ENCODE data around the gene MEP1B.

The MEP1B gene

DNA sequence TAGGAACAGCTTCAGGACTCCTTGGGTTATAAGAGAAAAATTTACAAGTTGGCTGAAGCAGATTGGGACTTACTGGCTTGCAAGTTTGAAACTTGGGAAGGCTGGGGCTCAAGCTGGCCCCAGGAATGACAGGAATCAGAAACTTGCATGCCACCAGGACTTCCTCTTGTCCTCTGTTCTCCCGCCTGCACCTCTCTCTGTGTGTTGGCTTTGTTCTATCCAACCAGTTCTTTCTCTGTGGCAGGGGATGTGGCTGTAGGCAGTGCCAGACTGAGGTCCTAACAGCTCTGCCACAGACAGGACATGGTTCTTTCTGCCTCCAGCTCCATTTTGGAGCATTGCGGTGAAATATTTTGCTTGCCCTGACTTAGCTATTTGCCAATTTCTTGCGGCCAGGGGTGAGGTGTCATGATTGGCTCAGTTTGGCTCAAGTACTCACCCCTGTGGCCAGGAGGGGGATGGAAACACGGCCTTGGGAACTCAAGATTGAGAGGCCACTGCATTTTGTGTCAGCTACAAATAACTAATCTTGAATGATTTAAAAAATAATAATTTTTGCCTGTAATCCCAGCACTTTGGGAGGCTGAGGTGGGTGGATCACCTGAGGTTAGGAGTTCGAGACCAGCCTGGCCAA lies 48.9 kb downstream of the MEP1B start:
- H3K4me3 ChIP-seq (ENCODE audit: low read depth, low read length): no peak overlapping the region
- TF ChIP-seq, protein P1, sequence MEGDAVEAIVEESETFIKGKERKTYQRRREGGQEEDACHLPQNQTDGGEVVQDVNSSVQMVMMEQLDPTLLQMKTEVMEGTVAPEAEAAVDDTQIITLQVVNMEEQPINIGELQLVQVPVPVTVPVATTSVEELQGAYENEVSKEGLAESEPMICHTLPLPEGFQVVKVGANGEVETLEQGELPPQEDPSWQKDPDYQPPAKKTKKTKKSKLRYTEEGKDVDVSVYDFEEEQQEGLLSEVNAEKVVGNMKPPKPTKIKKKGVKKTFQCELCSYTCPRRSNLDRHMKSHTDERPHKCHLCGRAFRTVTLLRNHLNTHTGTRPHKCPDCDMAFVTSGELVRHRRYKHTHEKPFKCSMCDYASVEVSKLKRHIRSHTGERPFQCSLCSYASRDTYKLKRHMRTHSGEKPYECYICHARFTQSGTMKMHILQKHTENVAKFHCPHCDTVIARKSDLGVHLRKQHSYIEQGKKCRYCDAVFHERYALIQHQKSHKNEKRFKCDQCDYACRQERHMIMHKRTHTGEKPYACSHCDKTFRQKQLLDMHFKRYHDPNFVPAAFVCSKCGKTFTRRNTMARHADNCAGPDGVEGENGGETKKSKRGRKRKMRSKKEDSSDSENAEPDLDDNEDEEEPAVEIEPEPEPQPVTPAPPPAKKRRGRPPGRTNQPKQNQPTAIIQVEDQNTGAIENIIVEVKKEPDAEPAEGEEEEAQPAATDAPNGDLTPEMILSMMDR (IDR thresholded peaks at IDR 0.05; ENCODE audit: control insufficient read depth, extremely low read depth, insufficient read depth): 0 out of 2 replicates have a peak, but pooled peaks have one; percentile 13
- no peak for DNase-seq (ENCODE audit: low read depth)

DNA sequence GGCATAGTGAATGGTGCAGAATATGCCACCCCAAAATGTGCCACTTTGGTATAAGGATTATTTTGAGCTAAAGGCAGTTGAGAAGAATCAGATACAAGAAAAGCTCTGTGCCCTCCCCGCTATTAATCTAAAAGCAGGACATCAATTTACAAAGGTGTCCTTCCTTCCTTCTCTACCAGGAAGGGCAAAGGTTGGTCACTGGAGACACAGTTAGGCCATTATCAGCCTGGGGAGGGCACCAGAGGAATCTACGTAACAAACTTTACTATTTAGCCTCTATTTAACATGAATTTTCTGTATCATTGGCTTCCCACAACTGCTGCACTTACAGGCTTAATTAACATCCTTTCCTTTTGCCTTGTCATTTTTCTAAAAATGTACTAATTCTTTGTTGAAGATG lies 52.6 kb downstream of the MEP1B start:
- no peak overlapping the region for H3K4me3 ChIP-seq (ENCODE audit: low read depth, low read length)
- TF ChIP-seq, protein P1 (IDR thresholded peaks at IDR 0.05; ENCODE audit: control insufficient read depth, extremely low read depth, insufficient read depth): no peak
- DNase-seq (ENCODE audit: low read depth): no peak

DNA sequence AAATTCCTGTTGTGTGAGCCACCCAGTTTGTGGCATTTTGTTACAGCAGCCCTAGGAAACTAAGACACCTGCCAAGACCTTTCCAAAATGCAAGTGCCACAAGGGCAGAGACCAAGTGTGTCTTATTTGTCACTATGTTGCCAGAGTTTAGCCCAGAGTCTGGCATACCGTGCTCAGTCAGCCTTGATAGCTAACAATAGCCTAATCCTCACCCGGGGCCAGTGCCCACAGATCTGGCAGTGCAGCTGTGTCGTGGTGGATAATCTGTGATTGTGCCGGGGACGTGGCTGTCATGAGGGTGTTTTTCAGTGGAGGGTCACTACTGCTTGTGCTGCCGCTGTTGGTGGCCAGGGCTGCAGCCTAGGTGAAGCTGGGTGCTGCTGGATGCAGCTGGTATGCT lies 53.5 kb downstream of the MEP1B start:
- no peak overlapping the region for H3K4me3 ChIP-seq (ENCODE audit: low read depth, low read length)
- TF ChIP-seq, protein P1 (IDR thresholded peaks at IDR 0.05; ENCODE audit: control insufficient read depth, extremely low read depth, insufficient read depth): no peak
- DNase-seq (ENCODE audit: low read depth): no peak

DNA sequence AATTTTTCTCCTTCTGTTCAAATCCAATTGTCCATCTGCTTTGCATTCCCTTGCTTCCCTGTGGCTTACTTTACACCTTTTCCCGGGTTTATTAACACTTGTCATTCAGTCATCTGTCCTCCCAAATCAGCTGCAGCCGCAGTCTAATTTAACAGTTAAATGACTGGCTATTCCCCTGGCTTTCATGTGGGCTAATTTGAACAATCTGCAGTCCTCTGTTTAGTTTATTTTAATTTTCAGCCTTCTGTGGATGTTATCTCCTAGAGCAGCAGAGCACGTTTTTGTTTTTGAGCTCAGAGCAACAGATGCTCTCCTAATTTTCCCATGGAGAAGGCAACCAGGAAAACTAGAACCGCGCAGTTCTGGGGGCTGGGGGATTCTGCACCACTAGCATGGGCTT lies 55.0 kb downstream of the MEP1B start:
- DNase-seq (ENCODE audit: low read depth): no peak
- H3K4me3 ChIP-seq (ENCODE audit: low read depth, low read length): no peak overlapping the region
- TF ChIP-seq, protein P1 (IDR thresholded peaks at IDR 0.05; ENCODE audit: control insufficient read depth, extremely low read depth, insufficient read depth): no peak

GRCh38 chr18:32249147-32249929 lies 59.5 kb downstream of the MEP1B start:
- no peak for DNase-seq (ENCODE audit: low read depth)
- TF ChIP-seq, protein P1 (IDR thresholded peaks at IDR 0.05; ENCODE audit: control insufficient read depth, extremely low read depth, insufficient read depth): no peak

DNA sequence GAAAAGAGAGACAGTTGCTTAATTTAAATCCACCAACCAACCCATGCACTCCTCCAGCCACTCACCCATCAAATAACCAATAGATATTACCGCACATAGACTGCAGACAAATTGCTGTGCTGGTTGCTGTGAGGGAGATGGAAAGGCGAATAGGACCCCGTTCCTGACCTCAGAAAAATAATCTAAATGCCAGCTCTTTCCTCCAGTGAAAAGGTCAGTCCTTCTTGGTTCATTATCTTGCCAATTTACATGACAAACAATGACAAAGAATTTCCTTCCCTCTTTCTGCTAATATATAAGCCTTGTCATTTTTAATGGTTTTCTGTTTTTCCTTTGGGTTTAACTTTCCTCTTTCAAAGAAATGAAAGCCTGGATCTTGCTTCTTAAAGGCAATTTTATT lies 61.6 kb downstream of the MEP1B start:
- TF ChIP-seq, protein P1 (IDR thresholded peaks at IDR 0.05; ENCODE audit: control insufficient read depth, extremely low read depth, insufficient read depth): no peak
- H3K4me3 ChIP-seq (ENCODE audit: low read depth, low read length): no peak overlapping the region
- DNase-seq (ENCODE audit: low read depth): no peak

More at GRCh38 chr18:32249147-32249929, 59.5 kb downstream of the MEP1B start:
- H3K4me3 ChIP-seq (ENCODE audit: low read depth, low read length): no peak overlapping the region

Data from LNCaP clone FGC (cell line).